Renal cortex interstitium (tissue), 11 donors: Measurements from ENCODE around the gene DOCK10. TPM values are rescaled to one million over a fixed set of nuclear protein-coding genes. Genes with fewer than 3 reads are reported as not detected.

Experiments
- DNase-seq, 11 donors: peaks; one replicate each; pipeline ENCODE4 v3.0.0-alpha.2; 2013; ENCODE audit warnings: low read depth in 9 of 11, low spot score in 4 of 11; ENCODE audit errors: extremely low read depth in 1 of 11
- polyA plus RNA-seq, 3 donors: library from polyadenylated mRNA; unstranded; fragments of 120-200 nt; gene quantifications; one replicate each; pipeline ENCODE4 v1.2.1, GENCODE V29; 2013; ENCODE audit not compliant: insufficient read length in 3 of 3

The DOCK10 gene
- polyA plus RNA-seq, 3 donors: 8.1 to 13.9 (median 9.1) TPM

- no peak for DNase-seq
Measured at GRCh38 chr2:224775647-224776046, 266.6 kb downstream of the DOCK10 start.

- no peak for DNase-seq
Measured at GRCh38 chr2:224774735-224775134, 267.5 kb downstream of the DOCK10 start.

- no peak for DNase-seq
Measured at GRCh38 chr2:224772494-224772893, 269.8 kb downstream of the DOCK10 start.

GRCh38 chr2:224769489-224769888 is 272.8 kb downstream of the DOCK10 start:
- DNase-seq: no peak

- no peak for DNase-seq
Measured at GRCh38 chr2:224764565-224765236, 277.6 kb downstream of the DOCK10 start.

GRCh38 chr2:224757934-224758548 is 284.2 kb downstream of the DOCK10 start:
- no peak for DNase-seq

GRCh38 chr2:224753743-224754540 is 288.3 kb downstream of the DOCK10 start:
- DNase-seq: no peak

- DNase-seq: no peak
Measured at GRCh38 chr2:224751996-224752698, 290.1 kb downstream of the DOCK10 start.

- no peak for DNase-seq
Measured at GRCh38 chr2:224749136-224749535, 293.1 kb downstream of the DOCK10 start.

GRCh38 chr2:224747765-224748164 is 294.5 kb downstream of the DOCK10 start:
- DNase-seq: no peak

GRCh38 chr2:224736227-224736626 is 306.0 kb downstream of the DOCK10 start:
- no peak for DNase-seq

- DNase-seq: no peak
Measured at GRCh38 chr2:224734949-224735348, 307.3 kb downstream of the DOCK10 start.

- no peak for DNase-seq
Measured at GRCh38 chr2:224731665-224732064, 310.6 kb downstream of the DOCK10 start.

GRCh38 chr2:224729435-224729834 is 312.8 kb downstream of the DOCK10 start:
- DNase-seq: no peak

GRCh38 chr2:224724331-224724730 is 317.9 kb downstream of the DOCK10 start:
- no peak for DNase-seq

- no peak for DNase-seq
Measured at GRCh38 chr2:224723586-224724217, 318.6 kb downstream of the DOCK10 start.

GRCh38 chr2:224722770-224723169 is 319.5 kb downstream of the DOCK10 start:
- no peak for DNase-seq

GRCh38 chr2:224722250-224722649 is 320.0 kb downstream of the DOCK10 start:
- no peak for DNase-seq

GRCh38 chr2:224716921-224717320 is 325.3 kb downstream of the DOCK10 start:
- no peak for DNase-seq
